HG02981 (cell line): Measurements from ENCODE around the gene SNX19.
"Not testable (repeated sequence)": the region's sequence is repeated elsewhere in the genome, so short reads cannot be mapped to it uniquely, and the experiment has no call there.

Source experiments
- ATAC-seq: cut with Tn5 transposase; IDR thresholded peaks from one replicate; pipeline ENCODE4 v1.9.1; 2021; ENCODE audit warnings: mild to moderate bottlenecking, moderate library complexity; ENCODE audit not compliant: unreplicated experiment

Gene SNX19

GRCh38 chr11:130916238-130916855 is at the start of gene SNX19:
Gene SNX19, minus strand, starts transcription at chr11:130916479. Its CDS starts 540 bp downstream, at chr11:130915939.
- ATAC-seq = peak; percentile 99

- no peak for ATAC-seq
Observed at GRCh38 chr11:130964058-130964792, 47.9 kb upstream of the SNX19 start.

DNA sequence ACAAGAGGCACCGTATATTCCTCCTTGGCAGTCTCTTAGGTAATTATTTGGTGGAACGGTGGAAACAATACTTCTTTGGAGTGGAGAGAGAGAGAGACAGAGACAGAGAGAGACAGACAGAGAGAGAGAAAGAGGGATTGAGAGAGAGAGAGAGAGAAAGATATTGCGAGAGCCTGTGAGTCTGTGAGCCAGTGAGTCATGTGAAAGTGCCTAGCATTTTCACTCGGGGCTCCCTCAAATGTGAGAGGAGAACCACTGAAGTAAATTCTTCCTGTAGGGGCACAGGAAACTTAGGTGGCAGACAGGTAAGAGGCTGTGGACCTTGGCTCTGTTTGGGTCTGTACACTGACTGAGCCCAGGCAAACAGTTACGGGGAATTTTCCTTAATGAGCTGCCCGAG is 31.6 kb upstream of the SNX19 start:
- ATAC-seq = no peak

DNA sequence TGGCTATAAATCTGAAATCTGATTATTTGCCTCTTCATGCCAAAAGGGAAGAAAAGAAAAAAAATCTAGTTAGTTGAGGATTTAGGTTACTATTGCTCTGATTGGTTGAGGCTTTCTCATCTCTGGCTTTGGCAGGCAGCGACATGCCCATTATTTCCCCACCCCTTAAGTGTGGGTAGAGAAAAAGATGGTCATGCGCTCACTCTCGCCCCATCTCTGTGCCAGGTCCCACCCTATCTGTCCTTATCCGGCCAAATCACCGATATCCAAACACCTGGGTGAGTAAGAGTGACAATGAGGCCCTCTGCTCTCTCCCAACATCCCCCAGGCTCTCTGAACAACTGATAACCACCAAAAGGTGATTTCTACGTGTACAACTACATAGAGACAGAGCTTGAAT is 31.2 kb upstream of the SNX19 start:
- ATAC-seq = no peak

DNA sequence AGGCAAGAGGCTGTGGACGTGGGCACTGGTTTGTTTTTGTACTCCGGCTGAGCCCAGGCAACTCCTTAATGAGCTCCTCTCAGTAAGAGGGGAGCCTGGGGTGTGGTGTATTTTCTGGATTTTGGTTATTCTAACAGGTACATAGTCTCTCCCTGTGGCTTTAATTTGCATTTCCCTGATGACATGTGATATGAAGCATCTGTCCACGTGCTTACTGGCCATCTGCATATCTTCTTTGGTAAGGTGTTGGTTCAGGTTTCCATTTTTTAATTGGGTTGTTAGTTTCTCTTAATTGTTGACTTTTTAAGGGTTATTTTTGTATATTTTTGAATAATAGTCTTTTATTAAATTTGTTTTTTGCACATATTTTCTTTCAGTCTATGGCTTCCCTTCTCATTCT is 30.8 kb upstream of the SNX19 start:
- ATAC-seq = no peak

DNA sequence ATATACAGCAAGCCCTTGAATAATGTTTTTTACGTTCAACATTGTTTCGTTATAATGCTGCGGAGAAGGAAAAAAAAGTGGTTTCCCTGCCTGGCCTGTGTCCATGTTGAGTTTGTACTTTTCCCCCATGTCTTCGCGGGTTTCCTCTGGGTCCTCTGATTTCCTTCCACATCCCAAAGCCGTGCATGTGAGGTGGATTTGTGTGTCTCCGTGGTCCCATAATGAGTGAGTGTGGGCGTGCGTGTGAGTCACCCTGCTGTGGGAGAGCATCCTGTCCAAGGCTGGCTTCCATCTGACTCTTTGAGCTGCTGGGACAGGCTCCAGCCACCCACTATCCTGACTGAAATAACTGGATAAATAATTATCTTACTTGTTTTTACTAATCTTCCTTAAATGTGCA is 29.6 kb upstream of the SNX19 start:
- no peak for ATAC-seq

- no peak for ATAC-seq
Observed at GRCh38 chr11:130940706-130941105, 24.4 kb upstream of the SNX19 start.

- no peak for ATAC-seq
Observed at GRCh38 chr11:130937051-130937450, 20.8 kb upstream of the SNX19 start.

- ATAC-seq = no peak
Observed at GRCh38 chr11:130932086-130932712, 15.9 kb upstream of the SNX19 start.

DNA sequence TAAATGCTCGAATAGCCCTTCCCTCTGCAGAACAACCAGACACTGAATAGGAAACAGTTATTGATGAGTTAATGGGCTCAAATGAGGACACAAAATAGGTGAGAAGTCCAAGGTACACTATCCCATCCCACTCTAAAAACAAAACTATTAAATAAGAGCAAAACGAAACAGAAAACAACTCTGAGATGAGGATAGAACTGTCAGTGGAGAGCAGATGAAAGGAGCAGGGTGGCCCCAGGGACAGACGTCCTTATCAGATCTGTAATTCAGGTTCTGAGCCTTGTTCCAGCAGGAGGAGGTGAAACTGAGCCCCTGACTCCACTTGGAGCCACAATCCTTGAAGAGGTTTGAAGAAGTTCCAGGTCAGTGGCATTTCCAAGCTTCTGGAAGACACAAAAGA is 8.5 kb upstream of the SNX19 start:
- ATAC-seq = no peak

DNA sequence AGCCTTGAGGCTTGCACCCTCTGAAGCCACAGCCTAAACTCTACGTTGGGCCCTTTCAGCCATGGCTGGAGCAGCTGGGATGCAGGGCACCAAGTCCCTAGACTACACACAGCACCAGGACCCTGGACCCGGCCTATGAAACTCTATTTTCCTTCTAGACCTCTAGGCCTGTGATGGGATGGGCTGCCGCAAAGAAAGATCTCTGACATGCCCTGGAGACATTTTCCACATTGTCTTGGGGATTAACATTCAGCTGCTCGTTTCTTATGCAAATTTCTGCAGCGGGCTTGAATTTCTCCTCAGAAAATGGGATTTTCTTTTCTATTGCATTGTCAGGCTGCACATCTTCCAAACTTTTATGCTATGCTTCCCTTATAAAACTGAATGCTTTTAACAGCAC is 4.3 kb upstream of the SNX19 start:
- not testable (repeated sequence) for ATAC-seq

GRCh38 chr11:130918081-130918480 is 1.8 kb upstream of the SNX19 start:
- ATAC-seq = no peak

DNA sequence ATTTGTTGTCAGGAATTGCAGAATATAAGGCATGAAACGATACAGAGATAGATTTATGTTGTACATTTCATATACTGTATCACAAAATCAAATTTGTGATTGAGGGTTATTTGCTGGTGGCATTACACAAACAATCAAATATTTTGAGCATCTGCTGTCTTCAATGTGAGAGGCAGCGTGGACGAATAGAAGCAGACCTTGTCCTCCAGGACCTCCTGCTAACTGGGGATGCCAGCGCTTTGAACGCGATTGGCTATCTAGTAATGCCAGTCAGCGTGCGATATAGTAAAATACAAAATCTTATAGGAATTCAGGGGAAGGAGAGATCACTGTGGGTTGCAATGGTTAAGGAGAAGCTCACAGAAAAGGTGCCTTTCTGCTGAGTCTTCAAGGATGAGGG is 631 bp upstream of the SNX19 start:
- ATAC-seq = no peak

GRCh38 chr11:130915603-130916237 is 559 bp downstream of the SNX19 start:
- peak; percentile 24 for ATAC-seq

- ATAC-seq = no peak
Observed at GRCh38 chr11:130913268-130913667, 3.0 kb downstream of the SNX19 start.

DNA sequence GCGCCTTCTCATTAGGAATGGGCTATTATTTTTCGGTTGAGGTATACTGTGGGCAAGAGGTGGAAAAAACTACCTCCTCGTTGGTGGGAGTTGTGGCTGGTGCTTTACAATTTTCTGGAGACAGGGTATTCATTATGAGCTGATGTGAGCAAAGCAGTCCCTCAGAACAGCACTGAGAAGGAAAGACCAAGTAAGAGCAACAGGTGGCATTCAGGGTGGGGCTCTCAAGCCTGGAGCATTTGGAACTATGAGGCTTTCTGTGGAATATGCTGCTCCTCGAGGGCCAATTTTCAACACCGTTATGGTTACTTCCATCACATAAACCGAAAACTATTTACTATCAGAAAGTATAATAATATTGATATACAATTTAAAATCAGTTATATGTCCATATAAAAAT is 3.7 kb downstream of the SNX19 start:
- no peak for ATAC-seq

GRCh38 chr11:130911306-130911705 is 5.0 kb downstream of the SNX19 start:
- ATAC-seq = no peak

GRCh38 chr11:130909650-130910049 is 6.6 kb downstream of the SNX19 start:
- ATAC-seq = no peak

DNA sequence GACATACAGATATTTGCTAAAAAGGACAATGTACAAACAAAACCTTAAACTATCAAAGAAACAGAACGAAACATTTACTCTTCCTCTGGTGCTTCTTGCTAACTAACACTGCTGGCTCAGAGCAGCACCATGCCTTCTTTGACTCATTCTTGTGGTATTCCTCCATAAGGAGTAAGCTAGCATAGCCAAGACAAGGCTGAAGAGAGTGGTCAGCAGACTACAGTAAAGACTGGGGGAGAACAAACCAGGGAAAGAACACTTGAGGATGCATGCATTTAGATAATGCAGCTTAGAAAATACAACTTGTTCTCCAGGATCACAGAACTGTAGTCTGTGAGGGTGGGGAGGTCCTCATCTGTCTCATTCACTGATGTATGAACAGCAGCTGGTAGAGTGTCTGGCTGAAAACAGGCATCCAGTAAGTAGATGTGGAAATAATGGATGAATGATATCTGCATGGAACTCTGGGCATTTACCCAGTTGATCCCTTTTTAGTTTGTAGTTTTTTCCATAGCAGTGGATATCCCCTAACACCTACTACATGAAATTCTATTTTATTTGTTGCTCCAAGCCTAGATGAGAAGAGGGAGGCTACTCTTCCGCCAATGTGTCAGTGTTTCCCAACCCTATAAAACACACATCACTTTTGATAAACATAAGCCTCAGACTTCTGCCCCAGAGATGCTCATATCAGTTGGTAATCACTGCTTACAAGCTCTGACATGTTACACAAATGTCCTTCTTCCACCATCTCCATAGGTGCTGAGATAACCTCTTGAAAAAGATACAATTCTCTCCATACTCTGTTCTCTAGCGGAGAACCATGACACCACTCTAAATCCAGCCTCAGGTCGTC is 7.3 kb downstream of the SNX19 start:
- no peak for ATAC-seq

GRCh38 chr11:130908061-130908460 is 8.2 kb downstream of the SNX19 start:
- no peak for ATAC-seq

GRCh38 chr11:130907229-130907628 is 9.1 kb downstream of the SNX19 start:
- no peak for ATAC-seq
